Amniotic epithelial cell (primary cell): ENCODE results near the gene TMEM53.

Experiments used
- DNase-seq: peaks from one replicate; pipeline ENCODE4 v3.0.0-alpha.2; 2010; ENCODE audit warnings: low read depth

Gene TMEM53

GRCh38 chr1:44628962-44629756, 45.1 kb downstream of the TMEM53 start:
- peak; percentile 94 for DNase-seq

- DNase-seq = no peak
Measured at GRCh38 chr1:44625348-44625747, 48.9 kb downstream of the TMEM53 start.

- no peak for DNase-seq
Measured at GRCh38 chr1:44624268-44624901, 49.9 kb downstream of the TMEM53 start.

DNA sequence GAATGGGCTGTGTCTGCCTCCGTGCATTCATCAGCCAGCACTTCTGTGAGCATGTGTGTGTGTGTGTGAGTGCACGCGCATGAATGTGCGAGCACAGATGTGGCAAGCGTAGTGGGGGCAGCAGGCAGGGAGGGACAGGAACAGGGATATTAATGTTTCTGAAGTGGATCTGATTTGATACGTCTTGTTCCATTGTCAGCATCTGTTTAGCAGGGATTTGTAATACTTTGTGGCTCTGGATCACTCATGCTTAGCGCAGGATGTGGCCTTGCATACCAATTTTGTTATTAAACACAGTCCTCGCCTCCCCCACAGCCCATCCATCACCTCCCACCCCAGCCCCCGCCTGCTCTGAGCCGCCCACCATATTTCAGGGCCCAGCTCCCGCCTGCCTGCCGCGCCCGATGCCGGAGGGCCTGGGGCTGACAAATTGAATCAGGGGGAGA, 52.4 kb downstream of the TMEM53 start:
- peak; percentile 52 for DNase-seq

GRCh38 chr1:44620072-44620471, 54.2 kb downstream of the TMEM53 start:
- DNase-seq = no peak

DNA sequence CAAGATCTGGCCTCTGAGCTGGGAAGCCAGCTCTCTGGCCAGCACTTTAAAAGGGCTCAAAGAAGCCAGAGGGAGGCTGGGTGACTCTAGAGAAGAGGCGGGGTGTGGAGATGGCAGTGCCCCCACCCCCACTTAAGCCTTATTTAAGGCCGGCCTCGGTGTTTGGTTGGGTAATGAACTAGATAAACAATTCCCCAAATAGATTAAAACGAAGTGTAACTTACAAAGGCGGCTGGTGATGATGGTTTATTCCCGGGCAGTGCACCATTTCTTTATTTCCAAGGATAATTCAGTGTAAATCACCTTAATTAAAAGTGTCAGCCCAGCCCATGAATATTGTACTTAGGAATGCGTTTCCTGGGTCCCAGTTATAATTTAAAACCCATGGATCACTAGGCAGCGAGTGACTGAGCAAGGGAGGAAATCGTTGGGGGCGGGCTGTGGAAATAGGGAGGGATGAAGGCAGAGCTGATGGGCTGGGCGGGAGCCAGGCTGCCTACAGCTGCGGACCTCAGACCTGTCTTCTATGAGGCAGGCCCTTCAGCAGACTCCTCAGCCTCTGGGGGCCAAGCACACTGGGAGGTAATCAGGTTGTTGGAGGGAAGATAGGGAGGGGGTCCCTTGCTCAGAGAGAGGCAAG, 54.9 kb downstream of the TMEM53 start:
- DNase-seq = no peak

GRCh38 chr1:44617703-44618029, 56.6 kb downstream of the TMEM53 start:
- no peak for DNase-seq

DNA sequence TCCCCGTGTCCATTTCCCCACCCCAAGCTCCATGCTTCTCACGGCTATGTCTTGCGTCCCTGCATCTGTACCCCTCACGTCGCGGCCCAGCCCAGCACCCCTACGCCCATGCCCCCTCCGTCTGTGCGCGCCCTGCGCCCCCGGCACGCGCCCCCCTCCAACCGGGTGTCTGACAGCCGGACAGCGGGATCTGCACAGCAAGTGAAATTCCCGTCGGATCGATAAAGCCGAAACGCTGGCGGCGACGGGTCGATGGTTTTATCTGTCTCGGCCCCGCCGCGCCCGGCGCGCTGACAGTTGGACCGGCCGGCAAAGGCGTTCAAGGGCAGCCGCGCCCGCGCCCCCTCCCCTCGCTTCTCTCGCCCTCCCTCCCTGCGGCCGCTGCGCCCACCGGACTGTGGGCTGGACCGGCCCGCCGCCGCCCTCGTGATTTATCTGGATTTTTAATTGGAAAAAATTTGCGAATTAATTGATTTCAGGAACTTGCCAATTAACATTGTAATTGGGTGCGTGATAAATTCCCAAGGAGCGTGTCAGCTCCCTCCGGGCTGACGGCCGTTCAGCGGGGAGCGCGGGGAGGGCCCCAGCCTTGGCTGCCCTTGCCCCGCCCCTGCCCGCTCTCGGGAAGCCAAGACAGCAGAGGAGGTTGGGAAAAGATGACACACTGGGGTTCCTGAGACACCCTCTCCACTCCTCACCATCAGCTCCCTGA, 57.1 kb downstream of the TMEM53 start:
- no peak for DNase-seq

DNA sequence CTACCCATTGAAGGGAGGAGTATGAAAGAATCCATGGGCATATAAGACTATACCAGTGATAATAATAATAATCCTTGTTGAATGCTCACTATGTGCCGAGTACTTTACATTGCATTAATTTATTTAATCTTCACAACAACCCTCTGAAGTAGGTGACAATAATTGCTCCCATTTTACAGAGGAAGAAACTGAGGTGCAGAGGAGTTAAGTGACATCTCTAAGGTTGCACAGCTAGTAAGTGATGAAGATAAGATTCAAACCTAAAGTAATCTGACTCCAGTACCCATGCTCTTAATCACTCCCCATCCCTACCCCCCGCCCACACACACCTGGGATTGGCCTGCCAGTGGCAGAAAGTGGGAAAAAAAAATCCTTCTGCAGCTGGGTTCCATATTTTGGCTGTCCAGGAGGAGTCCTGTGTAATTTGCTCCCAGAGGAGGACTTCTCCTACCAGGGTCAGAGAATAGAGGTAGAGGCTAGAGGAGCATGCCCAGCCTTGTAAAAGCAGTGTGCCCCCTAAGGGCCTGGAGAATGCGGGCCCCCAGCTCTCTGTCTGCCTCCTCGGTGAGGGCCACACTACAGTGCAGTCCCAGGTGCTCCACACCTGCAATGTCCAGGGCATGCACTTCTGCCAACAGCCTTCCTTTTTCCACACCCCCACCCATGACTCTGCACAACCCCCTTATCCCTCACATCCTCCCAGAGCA, 57.8 kb downstream of the TMEM53 start:
- DNase-seq = no peak

DNA sequence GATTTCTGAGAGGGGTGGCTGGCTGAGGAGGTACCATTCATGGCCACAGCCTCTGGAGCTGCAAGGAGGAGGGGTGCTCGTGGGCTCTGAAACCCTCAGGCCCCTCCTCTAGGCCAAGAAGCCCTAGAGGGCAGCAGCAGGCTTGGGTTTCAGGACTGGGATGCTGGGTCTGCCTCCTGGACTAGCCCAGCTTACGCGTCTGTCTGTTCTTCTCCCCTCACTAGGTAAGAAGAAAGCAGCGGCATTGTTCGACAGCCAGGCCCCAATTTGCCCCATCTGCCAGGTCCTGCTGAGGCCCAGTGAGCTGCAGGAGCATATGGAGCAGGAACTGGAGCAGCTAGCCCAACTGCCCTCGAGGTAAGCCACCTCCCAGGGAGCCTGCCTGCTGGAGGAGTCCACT, 60.3 kb downstream of the TMEM53 start:
- no peak for DNase-seq

- no peak for DNase-seq
Measured at GRCh38 chr1:44611866-44612265, 62.4 kb downstream of the TMEM53 start.

DNA sequence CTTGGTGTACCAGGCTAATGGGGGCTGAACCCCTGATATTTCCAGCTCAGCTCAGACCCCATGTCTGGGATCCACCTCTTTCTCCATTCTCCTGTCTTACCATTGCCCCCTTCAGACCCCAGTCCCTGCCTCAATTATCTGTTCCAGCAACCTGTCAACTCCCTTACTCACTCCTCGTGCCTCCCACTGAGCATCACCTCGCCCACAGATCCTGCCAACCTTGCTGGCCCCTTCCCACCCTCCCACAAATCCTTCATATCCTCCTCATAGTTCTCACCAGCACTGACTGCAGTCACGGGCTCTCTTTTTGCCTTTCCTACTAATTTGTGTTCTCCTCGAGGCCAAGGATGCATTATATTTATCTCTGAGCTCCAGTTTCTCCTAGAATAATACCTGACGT, 62.9 kb downstream of the TMEM53 start:
- no peak for DNase-seq

DNA sequence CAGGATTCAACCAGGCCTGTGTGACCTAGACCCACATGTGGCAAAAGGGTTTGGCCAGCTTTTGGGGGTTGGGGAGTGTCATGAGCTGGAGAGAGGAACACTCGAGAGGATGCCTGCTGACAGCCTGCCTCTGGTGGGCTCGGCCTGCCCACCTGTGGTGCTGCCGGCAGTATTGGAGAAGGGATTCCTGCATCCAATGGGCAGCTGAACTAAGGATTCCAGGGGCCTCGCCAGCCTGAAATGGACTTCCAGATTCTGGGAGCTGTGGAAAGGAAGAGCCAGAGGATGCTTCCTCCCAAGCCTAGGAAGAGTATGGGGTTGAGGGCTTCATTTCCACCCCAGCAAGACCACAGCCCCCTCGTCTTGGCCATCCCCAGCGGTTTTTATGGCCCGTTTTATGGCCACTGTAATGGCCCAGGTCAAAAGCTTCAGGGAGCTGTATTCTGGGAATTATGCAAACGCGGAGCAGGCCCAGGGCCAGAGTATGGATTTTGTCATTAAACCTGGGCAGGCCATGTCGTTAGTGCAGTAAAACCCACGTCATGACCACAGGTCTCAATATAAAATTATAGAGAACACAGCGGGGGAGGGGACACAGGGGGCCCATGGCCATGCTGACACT, 63.6 kb downstream of the TMEM53 start:
- no peak for DNase-seq

- DNase-seq = no peak
Measured at GRCh38 chr1:44609768-44610526, 64.3 kb downstream of the TMEM53 start.

DNA sequence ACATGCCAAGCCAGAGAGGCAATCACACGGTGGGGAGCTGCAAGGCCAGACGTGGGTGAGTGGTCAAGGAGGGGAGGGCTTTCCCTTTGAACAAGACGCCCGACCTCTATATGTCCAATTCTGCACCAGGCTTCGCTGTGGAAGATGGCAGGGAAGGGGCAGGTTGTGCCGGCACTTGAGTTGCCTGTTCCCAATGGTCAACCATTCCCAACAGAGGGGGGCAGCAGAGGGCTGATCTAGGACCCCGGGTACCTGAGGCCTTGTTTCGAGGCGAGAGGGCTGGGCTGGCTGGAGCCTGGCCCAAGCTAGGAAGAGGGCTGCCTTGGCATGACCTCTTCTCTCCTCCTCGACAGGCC, 64.9 kb downstream of the TMEM53 start:
- DNase-seq = peak; percentile 44

DNA sequence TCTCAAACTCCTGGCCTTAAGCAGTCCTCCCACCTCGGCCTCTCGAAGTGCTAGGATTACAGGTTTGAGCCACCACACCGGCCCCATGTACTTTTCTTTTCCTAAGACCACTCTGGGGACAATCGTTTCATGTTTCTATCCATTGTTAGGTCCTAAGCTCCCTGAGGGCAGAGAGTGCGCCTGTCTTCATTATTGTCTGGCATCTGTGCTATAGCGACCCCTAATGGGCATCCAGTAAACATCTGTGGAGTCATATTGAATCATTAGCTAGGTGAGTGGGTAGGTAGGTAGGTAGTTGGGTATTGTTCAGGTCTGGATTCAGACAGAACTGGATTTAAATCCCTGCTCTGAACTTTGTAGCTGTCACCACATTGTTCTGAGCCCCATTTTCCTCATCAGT, 66.1 kb downstream of the TMEM53 start:
- no peak for DNase-seq

GRCh38 chr1:44606701-44607281, 67.5 kb downstream of the TMEM53 start:
- no peak for DNase-seq

- no peak for DNase-seq
Measured at GRCh38 chr1:44605914-44606615, 68.2 kb downstream of the TMEM53 start.

- DNase-seq = no peak
Measured at GRCh38 chr1:44604157-44604955, 69.9 kb downstream of the TMEM53 start.
